Epithelial cell of esophagus (primary cell): Measurements from ENCODE around the gene TFAM.

Source experiments
- DNase-seq: peaks from one replicate; pipeline ENCODE4 v3.0.0; 2010; ENCODE audit warnings: low read depth
- H3K4me3 ChIP-seq: 2 replicates; pipeline ENCODE4 v1.5.1; 2011; ENCODE audit warnings: mild to moderate bottlenecking, low read length, control low read depth
- TF ChIP-seq, protein P1 (sequence below): IDR thresholded peaks from 2 replicates; pipeline ENCODE4 v1.5.1; 2011; ENCODE audit warnings: low read depth, mild to moderate bottlenecking, low read length, control low read depth, inconsistent platforms; ENCODE audit not compliant: insufficient read depth; ENCODE audit errors: missing control alignments

Gene TFAM

DNA sequence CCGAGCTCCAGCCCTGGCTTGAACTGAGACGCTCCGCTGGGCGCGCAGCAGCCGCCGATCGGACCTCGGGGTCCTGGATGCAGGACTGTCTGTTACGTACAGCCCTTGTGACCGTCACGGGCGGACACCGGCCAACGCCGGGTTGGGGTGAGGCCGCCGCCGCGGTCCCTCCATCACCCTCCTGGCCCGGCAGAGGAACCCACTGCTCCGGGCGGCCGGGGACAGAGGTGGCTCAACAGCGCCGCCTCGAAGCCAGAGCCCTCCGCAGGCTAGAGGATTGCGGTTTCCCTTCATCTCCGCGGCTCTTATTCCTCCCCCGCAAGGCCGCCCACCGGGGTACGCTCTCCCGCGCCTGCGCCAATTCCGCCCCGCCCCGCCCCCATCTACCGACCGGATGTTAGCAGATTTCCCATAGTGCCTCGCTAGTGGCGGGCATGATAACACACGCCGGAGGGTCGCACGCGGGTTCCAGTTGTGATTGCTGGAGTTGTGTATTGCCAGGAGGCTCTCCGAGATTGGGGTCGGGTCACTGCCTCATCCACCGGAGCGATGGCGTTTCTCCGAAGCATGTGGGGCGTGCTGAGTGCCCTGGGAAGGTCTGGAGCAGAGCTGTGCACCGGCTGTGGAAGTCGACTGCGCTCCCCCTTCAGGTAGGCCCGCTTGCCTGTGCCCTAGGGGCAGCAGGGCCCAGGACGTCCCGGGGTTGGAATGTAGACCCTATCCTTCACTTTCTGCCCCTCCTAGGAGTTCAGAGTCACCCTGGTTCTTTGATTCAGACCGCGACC lies at the start of gene TFAM:
TFAM (plus strand) TSS at position 412 of the 785 bp plus-strand sequence; CDS start at position 550, 138 bp downstream.
- peak; percentile 92 for DNase-seq
- TF ChIP-seq, protein P1, sequence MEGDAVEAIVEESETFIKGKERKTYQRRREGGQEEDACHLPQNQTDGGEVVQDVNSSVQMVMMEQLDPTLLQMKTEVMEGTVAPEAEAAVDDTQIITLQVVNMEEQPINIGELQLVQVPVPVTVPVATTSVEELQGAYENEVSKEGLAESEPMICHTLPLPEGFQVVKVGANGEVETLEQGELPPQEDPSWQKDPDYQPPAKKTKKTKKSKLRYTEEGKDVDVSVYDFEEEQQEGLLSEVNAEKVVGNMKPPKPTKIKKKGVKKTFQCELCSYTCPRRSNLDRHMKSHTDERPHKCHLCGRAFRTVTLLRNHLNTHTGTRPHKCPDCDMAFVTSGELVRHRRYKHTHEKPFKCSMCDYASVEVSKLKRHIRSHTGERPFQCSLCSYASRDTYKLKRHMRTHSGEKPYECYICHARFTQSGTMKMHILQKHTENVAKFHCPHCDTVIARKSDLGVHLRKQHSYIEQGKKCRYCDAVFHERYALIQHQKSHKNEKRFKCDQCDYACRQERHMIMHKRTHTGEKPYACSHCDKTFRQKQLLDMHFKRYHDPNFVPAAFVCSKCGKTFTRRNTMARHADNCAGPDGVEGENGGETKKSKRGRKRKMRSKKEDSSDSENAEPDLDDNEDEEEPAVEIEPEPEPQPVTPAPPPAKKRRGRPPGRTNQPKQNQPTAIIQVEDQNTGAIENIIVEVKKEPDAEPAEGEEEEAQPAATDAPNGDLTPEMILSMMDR, result peak; percentile 38
- peak within 1 kb of the TSS; percentile 99 for H3K4me3 ChIP-seq

DNA sequence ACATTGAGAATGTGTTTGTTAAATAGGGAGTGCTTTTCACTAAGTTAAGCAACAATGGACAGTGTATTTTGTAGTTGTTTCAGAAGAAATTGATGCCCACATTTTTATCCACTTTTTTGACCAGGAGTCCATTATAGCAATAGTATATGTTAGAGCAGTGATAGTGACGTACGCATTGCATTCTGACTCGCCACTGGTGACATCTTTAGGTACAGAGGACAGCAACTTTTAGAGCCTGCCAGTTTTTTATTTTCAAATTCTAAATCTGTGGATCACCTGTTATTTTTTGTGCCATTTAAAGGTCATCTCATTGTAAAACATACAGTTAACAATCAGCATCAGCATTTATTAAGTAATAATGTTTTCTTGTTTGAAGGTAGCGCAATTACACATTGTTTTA lies 49.0 kb upstream of the TFAM start:
- TF ChIP-seq, protein P1, result no peak
- no peak for DNase-seq
- H3K4me3 ChIP-seq, result no peak overlapping the region

DNA sequence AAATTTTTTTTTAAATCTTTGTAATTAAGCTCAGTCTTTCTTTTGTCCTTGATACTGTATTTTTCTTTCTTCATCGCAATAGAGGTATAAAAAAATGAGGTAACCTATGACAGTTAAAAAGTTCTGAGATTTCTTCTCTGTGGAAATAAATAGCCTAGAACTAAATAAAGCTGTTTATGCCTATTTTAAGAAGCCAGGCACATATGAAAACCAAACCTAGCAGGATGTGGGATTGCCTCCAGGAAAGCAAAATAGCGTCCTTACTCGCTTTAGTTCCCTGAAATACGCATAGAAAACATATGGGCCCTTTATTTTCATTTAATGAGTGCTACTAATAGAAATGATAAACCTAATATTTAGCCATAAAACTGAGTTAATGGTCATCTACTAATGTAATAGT lies 43.8 kb upstream of the TFAM start:
- no peak overlapping the region for H3K4me3 ChIP-seq
- TF ChIP-seq, protein P1, result no peak
- no peak for DNase-seq

DNA sequence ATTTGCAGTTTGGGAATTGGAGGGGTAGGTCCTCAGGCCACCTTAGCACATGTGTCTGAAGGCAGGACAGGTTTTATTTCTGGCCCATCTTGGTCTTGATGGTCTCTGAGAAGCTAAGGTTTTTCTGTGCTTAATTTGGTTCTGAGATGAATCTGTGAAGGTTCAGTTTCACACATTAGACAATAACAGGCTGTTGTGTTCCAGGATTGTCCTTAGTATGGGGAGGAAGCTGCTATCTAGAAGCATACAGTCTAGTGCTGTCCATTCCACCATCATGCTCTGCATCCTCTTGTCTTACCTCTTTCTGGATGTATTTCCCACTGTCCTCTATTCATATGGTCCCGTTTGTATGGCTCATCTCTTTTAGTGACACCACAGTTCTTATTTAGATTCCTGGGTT lies 43.3 kb upstream of the TFAM start:
- no peak for DNase-seq
- TF ChIP-seq, protein P1, result no peak

DNA sequence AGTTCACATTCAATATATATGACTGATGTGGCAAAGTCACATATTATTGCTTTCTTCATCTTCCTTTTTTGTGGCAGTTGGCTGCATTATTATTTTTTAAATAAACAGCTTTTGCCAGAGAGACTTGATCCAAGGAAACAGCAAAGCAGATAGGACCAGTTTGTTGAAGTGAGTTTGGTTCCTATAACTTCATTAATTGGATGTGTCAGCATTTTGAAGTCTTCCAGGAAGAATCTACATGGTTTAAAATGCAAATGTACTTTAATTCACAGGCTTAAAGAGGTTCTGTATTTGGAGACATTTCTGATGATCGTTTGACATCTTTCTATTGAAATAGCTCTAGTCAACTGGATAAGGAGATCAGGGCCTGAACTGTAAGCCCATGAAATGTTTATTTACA lies 37.2 kb upstream of the TFAM start:
- DNase-seq, result no peak
- TF ChIP-seq, protein P1, result no peak
- H3K4me3 ChIP-seq, result no peak overlapping the region

More for the DNA sequence above, 43.3 kb upstream of the TFAM start:
- H3K4me3 ChIP-seq, result no peak overlapping the region

DNA sequence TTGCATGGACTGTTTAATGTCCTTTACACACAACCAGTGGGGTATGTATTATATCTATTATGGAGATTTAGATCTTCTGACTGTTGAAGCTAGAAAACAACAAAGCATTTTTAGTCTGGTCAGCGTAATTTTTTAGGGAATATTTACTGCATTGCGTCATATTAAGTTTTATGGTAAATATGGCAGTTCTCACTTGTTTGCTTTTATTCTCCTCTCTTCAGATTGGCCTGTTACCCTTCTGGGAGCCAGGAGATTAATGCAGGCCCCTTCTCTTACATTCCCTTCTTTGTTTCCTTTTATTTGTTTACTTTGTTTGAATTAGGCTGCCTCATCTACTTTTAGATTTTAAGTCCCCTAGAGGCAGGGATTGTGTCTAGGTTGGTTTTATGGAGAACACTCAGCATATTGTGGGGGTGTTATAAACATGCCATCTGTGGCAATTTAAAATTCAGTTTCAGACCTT lies 36.6 kb upstream of the TFAM start:
- TF ChIP-seq, protein P1, result no peak
- no peak overlapping the region for H3K4me3 ChIP-seq
- DNase-seq, result no peak

DNA sequence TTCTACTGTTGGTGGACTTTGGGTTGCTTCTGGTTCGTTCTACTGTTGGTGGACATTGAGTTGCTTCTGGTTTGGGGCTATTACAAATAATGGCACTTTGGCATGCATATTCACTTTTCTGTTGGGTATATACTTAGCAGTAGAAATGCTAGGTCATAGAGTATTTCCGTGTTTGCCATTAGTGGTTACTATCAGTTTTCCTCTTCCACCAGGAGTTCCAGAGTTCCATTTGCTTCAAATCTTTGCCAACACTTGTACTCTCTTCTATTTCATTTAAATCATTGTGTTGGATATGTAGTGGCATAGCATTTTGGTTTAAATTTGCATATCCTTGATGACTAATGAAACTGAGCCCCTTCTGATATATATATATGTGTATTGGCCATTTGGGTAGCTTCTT lies 35.2 kb upstream of the TFAM start:
- TF ChIP-seq, protein P1, result no peak
- no peak overlapping the region for H3K4me3 ChIP-seq
- DNase-seq, result no peak
